ENCODE results near the gene PMAIP1. TPM values are rescaled to one million over a fixed set of nuclear protein-coding genes. Genes with fewer than 3 reads are reported as not detected.

PMAIP1 gene
- total and polyA plus RNA-seq, 7 donors: 0.25 to 2.9 (median 0.89) TPM

DNA sequence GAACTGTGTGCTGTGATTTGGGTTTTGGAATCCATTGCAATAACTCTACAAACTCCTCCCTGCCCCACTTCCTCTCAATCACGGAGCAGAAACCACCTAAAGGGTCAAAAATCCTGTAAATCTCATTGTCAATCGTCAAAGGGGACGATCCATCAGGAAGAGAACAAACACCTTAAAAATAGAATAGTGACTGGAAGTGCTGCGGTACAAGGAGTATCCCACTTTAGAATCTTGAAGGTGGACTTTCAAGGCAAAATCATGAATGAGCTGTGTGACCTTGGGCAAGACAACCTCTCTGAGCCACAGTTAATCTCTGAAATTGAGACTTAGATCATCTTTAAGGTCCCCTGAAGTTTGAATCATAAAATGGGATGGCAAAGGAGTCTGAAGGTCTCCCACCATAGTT, 5.9 kb downstream of the PMAIP1 start:
- Histone ChIP-seq H3K4me3 (no peak overlapping the region), H3K27ac (no peak overlapping the region), H3K9me3 (no peaks in the 10 kb centered on the region), H3K36me3 (ENCODE audit: insufficient read depth in 1 of 2, low read depth in 1 of 2) (no peaks in the 10 kb centered on the region), H3K27me3 (ENCODE audit: insufficient read depth in 3 of 3, low read length in 2 of 3) (peaks cover 0 to 39% (median 0%) of the 10 kb centered on the region in 3 donors), H3K4me1 (no peaks in the 10 kb centered on the region)
- 47 to 61% (median 55%) methylated on average over 4 of the region's 4 CpGs for WGBS, 3 donors
- TF ChIP-seq, protein P1, sequence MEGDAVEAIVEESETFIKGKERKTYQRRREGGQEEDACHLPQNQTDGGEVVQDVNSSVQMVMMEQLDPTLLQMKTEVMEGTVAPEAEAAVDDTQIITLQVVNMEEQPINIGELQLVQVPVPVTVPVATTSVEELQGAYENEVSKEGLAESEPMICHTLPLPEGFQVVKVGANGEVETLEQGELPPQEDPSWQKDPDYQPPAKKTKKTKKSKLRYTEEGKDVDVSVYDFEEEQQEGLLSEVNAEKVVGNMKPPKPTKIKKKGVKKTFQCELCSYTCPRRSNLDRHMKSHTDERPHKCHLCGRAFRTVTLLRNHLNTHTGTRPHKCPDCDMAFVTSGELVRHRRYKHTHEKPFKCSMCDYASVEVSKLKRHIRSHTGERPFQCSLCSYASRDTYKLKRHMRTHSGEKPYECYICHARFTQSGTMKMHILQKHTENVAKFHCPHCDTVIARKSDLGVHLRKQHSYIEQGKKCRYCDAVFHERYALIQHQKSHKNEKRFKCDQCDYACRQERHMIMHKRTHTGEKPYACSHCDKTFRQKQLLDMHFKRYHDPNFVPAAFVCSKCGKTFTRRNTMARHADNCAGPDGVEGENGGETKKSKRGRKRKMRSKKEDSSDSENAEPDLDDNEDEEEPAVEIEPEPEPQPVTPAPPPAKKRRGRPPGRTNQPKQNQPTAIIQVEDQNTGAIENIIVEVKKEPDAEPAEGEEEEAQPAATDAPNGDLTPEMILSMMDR (IDR thresholded peaks at IDR 0.05): no peak
- DNase-seq (no peak), ATAC-seq (no peak)
- intact Hi-C loops (cut with DNase I): no loop called here

DNA sequence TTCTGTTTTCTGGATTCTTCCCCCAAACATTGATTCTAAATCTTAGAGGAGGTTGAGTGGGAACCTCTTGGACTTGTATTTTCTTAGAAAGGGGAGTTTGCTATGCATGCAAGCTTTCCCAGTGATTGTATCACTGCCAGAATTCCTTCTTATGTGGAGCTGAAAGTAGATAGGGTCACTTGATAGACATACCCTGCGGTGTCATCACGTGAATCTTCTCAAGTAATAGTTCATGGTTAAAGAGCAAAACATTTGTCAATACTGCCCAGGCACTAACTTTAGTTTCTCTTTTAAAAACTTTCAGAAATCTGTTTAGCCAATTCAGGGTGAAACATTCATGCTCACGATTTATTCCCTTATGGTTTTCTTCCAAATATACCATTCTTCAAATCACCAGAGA, 6.4 kb downstream of the PMAIP1 start:
- WGBS, 3 donors: 70 to 80% (median 75%) methylated on average over 3 of the region's 3 CpGs
- intact Hi-C loops (cut with DNase I): no loop called here
- TF ChIP-seq, protein P1 (IDR thresholded peaks at IDR 0.05): no peak
- no peaks in the 10 kb centered on the region for H3K9me3 ChIP-seq
- no peaks in the 10 kb centered on the region for H3K36me3 ChIP-seq (ENCODE audit: insufficient read depth in 1 of 2, low read depth in 1 of 2)
- no peak for DNase-seq
- no peak overlapping the region for H3K27ac ChIP-seq
- no peak for ATAC-seq
- H3K4me1 ChIP-seq: no peaks in the 10 kb centered on the region
- peaks cover 0 to 34% (median 0%) of the 10 kb centered on the region in 3 donors for H3K27me3 ChIP-seq (ENCODE audit: insufficient read depth in 3 of 3, low read length in 2 of 3)
- no peak overlapping the region for H3K4me3 ChIP-seq

DNA sequence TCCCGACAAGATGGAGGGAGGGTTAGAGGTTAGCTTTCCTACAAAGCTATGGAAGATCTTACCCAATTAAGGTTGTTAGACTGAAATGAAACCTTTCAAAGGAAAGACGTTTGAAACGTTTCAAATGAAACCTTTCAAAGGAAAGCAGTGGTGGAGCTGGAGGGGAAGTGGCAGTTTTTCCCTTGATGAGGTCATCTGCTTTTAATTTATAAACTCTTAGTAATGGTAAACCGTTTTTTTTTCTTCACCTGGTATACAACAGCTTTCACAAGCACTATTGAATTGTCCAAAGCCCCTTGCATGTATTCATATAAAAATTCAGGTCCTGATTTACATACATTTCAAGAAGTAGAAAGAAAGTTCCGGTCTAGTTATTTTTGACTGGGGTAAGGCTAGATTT, 7.4 kb downstream of the PMAIP1 start:
- H3K4me1 ChIP-seq: no peaks in the 10 kb centered on the region
- 46 to 49% (median 48%) methylated on average over 5 of the region's 5 CpGs for WGBS, 3 donors
- H3K27me3 ChIP-seq (ENCODE audit: insufficient read depth in 3 of 3, low read length in 2 of 3): peaks cover 0 to 24% (median 0%) of the 10 kb centered on the region in 3 donors
- TF ChIP-seq, protein P1 (IDR thresholded peaks at IDR 0.05): no peak
- no peak overlapping the region for H3K27ac ChIP-seq
- ATAC-seq (no peak), DNase-seq (no peak)
- intact Hi-C loops (cut with DNase I): no loop called here
- no peaks in the 10 kb centered on the region for H3K36me3 ChIP-seq (ENCODE audit: insufficient read depth in 1 of 2, low read depth in 1 of 2)
- no peak overlapping the region for H3K4me3 ChIP-seq
- H3K9me3 ChIP-seq: no peaks in the 10 kb centered on the region

DNA sequence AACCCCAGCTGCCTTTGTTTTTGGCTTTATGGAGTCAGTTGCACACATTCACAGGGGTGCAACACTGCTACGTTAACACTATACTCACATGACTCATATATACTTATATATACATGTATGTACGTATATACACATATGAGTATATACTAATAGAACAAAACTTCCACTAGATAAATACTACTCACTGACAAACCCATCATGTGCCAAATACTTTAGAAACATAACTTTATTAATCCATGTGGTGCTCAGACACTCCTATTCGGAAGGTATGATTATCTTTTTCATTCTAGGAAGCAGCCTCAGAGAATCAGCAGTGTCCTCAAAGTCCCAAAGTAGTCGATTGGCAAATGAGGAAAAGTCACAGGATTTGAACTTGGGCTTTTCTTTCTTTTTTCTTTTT, 7.9 kb downstream of the PMAIP1 start:
- Histone ChIP-seq H3K9me3 (no peaks in the 10 kb centered on the region), H3K27me3 (ENCODE audit: insufficient read depth in 3 of 3, low read length in 2 of 3) (peaks cover 0 to 19% (median 0%) of the 10 kb centered on the region in 3 donors), H3K4me3 (no peak overlapping the region), H3K4me1 (no peaks in the 10 kb centered on the region), H3K36me3 (ENCODE audit: insufficient read depth in 1 of 2, low read depth in 1 of 2) (no peaks in the 10 kb centered on the region), H3K27ac (no peak overlapping the region)
- ATAC-seq (no peak), DNase-seq (no peak)
- WGBS, 3 donors: 89 to 93% (median 90%) methylated on average over 4 of the region's 4 CpGs
- intact Hi-C loops (cut with DNase I): no loop called here
- TF ChIP-seq, protein P1 (IDR thresholded peaks at IDR 0.05): no peak

DNA sequence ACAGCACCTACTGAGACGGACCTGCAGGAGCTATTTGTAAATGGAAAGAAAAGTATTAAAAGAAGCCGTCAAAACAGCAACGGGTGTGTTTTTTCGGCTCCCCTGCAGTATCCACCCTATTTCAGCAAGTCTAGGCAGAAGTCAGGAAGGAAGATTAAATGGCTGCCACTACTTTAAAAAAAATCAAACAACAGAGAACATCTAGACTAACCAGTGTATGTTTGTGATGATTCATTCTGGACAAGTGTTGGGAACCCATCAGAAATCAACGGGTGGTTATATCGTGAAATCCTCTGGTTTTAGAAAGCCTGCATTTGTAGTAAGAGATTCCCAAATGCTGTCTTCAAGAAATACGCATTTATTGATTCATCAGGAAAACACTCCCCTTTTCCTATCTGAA, 9.0 kb downstream of the PMAIP1 start:
- no peaks in the 10 kb centered on the region for H3K9me3 ChIP-seq
- H3K27me3 ChIP-seq (ENCODE audit: insufficient read depth in 3 of 3, low read length in 2 of 3): peaks cover 0 to 9% (median 0%) of the 10 kb centered on the region in 3 donors
- TF ChIP-seq, protein P1 (IDR thresholded peaks at IDR 0.05): no peak
- H3K27ac ChIP-seq: no peak overlapping the region
- no peaks in the 10 kb centered on the region for H3K36me3 ChIP-seq (ENCODE audit: insufficient read depth in 1 of 2, low read depth in 1 of 2)
- WGBS, 3 donors: 52 to 61% (median 57%) methylated on average over 7 of the region's 7 CpGs
- H3K4me1 ChIP-seq: no peaks in the 10 kb centered on the region
- intact Hi-C loops (cut with DNase I): no loop called here
- DNase-seq (no peak), ATAC-seq (no peak)
- no peak overlapping the region for H3K4me3 ChIP-seq

Data from psoas muscle (tissue), 8 donors.